ENCODE measurements around the gene ALAS2.
"Not testable (repeated sequence)": the region's sequence is repeated elsewhere in the genome, so short reads cannot be mapped to it uniquely, and the experiment has no call there.

ALAS2 gene

DNA sequence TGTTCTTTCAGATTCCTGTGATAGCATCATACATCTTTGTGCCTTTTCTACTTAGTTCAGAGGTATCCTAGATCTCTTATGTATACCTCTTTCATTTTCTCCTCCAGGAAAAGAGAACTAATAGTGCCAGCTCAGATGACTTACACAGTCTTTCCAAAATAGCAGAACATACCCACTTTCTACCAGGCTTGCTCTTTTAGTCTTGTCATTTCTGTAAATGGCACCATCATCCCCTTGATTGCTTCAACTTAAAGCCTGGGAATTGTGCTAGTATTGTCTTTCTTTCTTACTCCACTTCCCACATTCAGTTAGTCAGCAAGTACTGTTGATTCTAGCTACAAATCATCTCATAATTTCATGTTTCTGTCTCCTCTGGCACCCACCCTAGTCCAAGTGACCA is 25.5 kb downstream of the ALAS2 start:
- DNase-seq: no peak

GRCh38 chrX:55004231-55004630 is 26.5 kb downstream of the ALAS2 start:
- DNase-seq: no peak

DNA sequence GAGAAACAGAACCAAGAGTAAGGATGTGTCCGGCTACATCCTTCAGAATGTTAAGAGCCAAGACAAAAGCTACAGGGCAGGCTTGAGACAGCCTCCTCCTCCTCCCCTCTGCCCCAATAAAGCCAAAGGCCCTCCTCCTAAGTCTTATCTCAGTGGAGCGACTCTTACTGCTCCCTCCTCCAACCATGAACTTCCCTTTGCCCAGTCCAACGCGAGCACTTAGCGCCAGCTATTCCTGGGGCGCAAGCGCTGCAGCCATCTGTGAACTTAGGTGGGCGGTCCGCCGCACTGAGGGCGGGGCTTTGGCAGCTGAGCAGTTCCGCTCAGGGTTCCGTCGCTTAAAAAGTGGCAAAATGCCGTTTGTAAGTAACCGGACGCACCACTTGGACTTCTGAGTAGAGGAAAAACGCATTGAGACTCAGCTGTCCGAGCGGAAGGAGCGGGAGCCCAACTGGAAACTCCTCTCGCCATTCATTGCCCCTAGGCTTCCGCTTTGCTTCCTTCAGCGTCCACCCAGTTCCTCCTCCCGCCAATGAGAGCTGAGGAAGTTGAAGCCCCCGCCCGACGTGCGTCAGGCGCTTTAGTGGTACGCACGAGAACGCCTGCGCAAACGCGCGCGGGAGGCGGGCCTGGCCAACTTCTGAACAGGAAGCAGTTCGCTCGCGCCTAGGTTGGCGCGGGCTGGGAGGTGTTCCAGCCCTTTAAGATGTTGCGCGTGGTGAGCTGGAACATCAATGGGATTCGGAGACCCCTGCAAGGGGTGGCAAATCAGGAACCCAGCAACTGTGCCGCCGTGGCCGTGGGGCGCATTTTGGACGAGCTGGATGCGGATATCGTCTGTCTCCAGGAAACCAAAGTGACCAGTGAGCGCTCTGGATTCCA is 30.8 kb downstream of the ALAS2 start, which contains the start of gene APEX2:
Gene APEX2 (plus strand): TSS at position 647 of the 882 bp plus-strand sequence. CDS start 60 bp downstream, at position 707.
- DNase-seq: peak; percentile 89

- no peak for DNase-seq
Measured at GRCh38 chrX:54995621-54996020, 35.2 kb downstream of the ALAS2 start.

GRCh38 chrX:54994668-54995351 is 36.0 kb downstream of the ALAS2 start:
- DNase-seq: no peak

DNA sequence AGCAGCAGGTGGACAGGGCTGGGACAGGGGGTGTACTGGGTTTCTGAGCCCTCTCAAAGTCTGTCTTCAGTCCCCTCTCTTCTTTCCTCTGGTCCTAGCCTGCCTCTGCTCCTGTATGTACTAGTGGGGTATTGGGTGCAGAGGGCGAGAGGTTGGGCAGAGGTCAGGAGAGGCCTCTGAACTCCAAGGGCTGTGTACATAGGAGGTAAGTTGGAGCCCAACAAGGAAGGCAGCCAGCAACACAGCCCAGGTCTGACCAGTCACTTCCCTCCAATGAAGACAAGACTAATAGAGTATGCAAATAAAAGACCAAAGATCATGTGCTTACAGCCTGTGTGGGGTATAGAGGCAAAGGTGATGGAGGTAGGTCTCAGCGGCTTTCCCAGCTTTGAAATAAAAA is 36.7 kb downstream of the ALAS2 start, which contains the start of gene PFKFB1:
Gene PFKFB1 (minus strand): TSS at position 90 of the 400 bp plus-strand sequence. CDS start 181 bp downstream, outside the sequence.
- no peak for DNase-seq

DNA sequence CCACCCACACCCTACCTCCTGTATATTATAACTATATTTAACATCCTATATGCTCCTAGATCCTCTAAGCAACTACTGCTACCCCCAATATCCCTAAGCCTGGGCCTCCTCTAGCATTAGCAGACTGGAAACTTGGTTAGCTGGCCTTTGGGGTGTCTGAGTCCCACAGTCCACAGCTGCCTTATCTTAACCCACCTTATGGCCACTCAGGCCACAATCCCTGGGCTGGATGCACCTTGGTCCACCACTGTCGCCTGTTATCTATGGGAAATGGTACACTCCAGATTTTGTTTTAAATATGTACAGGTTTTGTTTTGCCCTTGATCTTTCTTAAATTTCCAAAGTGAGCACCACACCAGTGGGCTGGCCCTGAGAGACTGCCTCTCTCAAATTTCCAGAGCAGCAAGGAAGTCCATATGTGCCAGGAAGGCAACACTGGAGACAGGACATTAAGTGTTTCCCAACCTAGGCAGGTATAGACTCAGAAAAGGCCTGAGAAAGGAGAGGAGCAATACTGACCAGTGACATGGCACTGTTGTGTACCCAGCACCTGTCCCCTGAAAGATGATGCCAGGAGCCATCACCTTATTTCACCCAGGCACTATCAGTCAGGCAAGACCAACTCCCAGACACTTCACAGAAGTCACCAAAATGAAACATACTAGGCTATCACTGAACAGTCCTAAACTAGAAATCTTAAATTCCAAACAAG is 37.7 kb downstream of the ALAS2 start:
- DNase-seq: no peak

DNA sequence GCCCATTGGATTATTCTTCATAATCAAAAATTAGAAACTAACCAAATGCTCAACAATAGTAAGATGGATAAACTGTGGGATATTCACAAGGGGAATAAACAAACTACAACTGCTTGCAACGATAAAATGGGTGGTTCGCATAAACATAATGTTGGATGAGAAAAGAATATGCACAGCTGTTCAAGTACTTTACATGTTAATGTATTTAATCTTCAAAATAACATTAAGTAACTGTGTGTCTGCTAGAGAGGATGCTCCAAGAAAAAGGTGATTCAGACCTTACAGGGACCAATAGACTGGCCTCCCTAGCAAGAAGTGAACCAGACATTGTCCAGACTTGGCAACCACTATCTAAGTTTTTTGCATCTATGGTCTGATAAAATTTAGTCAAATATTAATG is 39.1 kb downstream of the ALAS2 start:
- DNase-seq: no peak

- not testable (repeated sequence) for DNase-seq
Measured at GRCh38 chrX:54983306-54983705, 47.5 kb downstream of the ALAS2 start.

- no peak for DNase-seq
Measured at GRCh38 chrX:54980334-54980733, 50.4 kb downstream of the ALAS2 start.

DNA sequence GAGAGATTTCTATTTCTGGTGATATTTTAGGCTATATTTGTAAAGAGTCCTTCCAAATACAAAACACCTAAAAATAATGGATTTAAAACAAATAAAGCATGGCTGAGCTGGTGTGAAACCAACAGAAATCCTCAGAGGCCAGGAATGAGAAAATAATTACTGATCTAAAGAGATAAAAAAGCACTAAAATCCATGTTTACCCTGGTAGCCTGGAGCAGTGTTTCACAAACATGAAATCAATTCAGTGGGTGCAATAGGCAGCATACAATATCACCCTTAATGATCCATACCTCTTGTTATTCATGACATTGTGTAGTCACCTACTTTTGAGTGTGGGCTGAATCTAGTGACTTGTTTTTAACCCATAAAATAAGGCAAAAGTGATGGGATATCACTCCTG is 51.3 kb downstream of the ALAS2 start:
- no peak for DNase-seq

DNA sequence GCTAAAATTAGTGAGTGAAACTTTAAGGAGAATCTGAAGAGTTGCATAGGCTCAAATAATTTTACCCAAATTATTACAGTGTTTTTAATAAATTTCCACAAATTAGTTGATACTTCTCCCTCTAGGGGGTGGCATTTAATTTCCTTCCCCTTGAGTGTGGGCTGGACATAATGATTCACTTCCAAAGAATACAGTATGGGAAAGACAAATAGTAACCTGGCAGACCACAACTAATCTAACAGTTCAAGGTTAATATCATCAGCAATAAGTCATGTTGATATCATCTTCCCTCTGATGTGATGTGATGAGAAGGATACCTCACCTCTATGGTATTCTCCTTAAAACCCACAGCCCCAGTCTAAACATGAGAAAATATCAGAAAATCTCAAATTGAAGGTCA is 52.3 kb downstream of the ALAS2 start:
- DNase-seq: no peak

DNA sequence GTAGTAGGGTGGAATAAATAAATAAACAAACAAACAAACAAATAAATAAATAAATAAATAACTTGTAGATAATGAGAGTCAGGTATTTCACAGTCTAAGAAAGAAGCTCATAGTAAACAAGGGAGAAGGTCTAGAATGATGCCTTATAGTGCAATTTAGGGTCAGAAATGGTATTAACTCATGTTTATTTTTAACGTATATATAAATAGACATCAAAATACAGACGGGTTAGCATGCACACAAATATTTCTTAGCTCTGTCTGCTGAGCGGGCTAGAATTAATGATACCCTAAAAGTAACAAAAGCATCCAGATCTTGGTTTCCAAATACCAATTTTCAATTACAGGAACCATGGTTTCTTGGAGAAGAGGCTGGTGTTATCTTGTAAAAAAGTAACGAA is 53.4 kb downstream of the ALAS2 start:
- no peak for DNase-seq

GRCh38 chrX:54964766-54965497 is 65.8 kb downstream of the ALAS2 start:
- DNase-seq: no peak

DNA sequence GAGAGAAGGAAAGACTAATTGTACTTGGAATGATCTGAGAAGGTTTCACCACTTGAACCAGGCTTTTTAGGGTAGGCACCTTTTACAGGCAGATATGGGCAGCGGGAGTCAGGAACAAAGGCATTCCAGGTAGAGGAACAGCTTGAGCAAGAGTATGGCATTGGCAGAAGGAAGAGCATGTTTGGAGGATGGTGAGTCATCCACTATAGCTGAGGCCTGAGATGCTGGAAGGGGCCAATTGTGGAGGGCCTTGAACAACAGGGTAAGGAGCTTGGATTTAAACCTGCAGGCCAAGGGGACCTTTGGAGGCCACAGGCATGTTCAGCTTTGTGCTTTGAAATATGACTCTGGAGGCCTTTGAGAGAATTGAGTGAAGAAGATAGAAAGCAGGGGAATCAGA is 69.0 kb downstream of the ALAS2 start:
- no peak for DNase-seq

Data from right forelimb (tissue), 1 donor.